GM21526 (cell line): ENCODE measurements around the gene SFT2D3.

ENCODE experiments used
- ATAC-seq: cut with Tn5 transposase; IDR thresholded peaks from one replicate; pipeline ENCODE4 v1.9.1; 2021; ENCODE audit warnings: moderate library complexity; ENCODE audit not compliant: unreplicated experiment, low FRiP score

Gene SFT2D3

DNA sequence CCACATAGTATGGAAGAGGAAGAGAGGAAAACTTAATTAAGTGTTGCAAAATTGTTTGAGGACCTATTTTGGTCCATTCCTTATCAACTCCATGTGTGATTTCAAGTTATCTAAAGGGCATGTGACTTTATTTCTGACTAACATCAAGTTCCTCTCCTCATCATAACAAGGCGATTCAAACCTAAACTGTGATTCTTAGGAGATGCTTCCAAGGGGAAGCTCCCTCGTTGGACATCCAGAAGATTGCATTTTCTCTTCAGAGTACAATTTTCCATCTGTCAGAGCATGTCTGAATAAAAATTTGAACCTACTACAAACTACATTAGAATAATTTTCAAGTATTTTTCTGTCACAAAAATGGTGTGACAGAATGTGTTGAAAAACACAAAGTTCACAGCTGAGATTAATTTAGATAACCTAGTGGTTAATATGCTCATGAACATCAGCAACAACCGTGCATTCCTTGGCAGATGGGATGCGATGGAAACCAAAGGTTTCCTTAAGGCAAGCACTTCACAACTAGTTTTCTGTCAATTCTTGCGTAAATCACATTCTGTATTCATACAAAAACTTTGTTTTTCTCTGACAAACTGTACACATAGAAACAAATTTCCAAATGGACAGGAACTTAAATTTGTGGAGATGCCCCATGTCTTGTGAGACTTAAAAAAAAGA, 4.2 kb downstream of the SFT2D3 start:
- no peak for ATAC-seq

DNA sequence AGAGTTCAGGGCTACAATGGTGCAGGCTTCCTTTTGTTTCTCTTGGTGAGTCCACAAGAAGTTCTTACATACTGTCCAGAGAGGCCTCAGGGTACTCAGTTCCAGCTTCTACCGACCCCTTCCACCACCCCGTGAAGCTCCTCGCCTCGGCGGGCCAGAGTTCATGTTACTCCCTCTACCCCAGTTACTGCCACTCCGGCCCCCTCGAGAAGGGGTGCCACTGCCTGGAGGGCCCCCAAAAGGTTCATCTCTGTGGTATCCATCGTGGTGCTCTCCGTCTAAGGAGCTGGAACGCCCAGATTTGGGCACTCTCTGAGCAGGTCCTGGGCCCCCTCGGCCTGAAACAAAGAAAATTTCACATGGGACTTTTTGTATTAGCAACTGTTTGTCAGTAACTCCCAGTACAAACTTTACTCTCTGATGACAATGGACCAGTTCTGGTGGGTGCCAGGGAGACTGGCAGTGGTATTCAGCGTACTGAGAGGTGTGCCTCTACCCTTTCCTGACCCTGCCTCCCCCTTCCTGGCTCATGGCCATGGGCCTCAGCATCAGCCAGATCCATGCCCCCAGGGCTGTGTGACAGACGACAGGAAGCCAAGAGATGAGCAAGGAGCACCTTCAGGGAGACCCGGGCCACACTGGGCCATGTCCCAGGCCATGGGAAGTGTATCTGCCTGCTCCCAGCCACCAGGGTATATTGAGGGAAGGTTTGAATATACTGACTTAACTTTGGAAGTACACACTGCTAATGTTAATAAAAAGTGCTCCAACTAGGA, 5.1 kb downstream of the SFT2D3 start:
- ATAC-seq: no peak

DNA sequence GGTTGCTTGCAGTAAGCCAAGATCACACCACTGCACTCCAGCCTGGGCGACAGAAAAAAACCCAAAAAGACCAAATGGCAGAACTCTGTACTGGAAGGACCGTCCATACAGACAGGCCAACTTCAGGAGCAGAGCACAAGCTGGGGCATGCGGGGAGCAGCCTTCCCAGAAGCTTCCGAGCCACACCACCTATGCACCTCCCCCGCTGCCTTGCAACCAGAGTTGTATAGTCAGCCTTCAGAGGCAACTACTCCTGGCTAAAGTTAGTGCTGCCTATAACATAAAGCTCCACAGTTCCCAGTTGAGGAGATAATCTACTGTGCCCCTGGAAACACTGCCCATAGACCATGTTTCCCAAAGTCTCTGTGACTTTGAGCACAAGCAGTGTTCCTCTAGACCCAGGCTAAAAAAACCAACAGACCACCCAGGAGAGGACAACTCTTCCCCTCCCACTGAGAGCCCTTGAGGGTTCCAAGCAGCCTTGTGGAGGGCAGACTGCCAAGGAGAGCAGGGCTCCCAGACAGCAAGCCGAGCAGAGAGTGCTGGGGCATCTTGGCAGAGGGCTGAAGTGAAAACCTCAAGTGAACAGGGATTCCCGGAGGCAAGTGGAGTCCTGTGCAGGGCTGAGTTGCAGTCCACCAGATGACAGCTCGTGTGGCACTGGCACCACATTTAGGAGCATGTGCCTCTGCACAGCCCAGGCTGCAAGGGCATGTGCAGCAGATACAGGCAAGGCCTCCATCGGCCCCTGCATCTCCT, 6.8 kb downstream of the SFT2D3 start:
- ATAC-seq: no peak

DNA sequence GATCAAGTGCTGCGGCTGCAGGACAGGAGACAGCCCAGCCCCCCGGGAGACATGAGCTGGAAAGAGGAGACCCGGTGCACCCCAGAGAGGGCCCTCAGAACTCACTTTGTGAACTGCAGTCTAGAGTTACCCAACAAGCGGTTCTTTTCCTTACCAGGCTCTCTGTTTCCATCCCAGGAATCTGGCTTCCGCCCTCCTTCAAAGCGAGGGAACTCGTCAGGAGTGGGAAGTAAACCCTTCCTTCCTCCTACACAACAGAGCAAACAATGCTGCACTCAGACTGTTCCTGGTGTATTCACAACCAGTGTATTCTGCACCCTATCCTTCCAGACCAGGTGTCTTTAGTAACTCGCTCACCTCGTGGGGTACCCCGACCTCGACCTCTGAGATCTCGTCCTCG, 8.0 kb downstream of the SFT2D3 start:
- ATAC-seq: no peak

DNA sequence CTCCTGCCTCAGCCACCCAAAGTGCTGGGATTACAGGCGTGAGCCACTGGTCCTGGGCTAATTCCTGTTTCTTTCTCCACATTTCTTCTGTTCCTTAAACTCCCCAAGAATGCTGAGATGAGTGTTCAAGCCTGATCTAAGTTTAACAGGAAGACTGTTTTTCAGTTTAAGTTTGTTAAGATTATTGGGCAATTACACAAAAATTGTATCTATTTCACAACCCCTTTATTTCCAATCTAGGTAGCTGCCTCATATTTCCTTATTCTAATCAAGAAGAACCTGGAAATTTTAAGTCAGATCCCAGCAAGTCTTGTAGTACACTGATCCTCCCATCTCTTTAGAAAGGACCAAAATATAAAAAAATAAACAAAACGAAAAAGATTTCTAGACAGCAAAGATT, 11.7 kb downstream of the SFT2D3 start:
- ATAC-seq: no peak

DNA sequence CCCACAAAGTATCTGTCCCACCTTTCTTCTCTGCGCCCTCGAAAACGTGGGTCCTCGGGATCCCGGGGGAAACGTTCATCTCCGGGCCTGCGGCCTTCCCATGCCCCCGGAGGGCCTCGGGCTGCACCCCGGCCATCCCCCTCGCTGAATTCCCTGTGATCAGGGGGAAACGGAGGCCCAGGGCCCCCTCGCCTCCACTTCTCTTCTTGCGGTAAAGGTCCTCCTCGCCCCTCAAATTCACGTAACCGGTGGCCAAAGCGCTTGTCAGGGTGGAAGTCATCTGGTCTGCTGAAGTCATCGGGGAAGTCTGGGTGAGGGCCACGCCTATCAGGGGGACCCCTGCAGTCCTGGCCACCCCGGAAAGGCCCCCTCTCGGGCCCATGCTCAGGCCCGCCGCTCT, 12.3 kb downstream of the SFT2D3 start:
- ATAC-seq: no peak

DNA sequence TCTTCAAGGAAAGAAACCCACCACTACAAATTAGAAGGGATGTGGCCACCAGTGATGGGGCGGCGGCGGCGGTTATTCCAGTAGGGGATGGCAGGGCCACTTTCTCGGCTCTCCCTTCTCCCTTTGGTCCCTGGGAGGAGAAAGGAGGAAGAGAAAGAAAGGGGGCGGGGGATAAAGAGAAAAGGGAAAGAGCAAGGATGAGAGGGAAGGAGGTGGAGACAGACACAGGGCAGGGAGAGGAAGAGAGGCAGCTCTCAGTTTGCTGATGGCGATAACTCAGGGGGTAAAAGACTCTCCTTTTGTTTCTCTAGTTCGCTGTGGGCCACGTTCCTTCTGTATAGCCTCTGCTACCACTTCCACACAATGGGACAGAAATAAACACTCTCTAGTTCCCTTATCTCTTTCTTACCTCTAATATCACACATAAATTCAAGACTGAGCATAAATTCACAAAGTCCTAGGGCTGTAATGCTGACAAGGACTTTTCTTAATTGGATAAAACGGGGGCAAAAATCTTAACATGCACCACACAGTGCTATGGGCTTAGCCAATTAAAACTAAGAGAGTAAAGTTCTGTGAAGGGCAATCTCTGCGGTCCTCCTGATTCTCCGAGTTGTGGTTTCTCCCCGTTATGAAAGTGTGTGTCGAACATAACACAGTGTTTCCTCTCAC, 14.6 kb downstream of the SFT2D3 start:
- ATAC-seq: no peak

DNA sequence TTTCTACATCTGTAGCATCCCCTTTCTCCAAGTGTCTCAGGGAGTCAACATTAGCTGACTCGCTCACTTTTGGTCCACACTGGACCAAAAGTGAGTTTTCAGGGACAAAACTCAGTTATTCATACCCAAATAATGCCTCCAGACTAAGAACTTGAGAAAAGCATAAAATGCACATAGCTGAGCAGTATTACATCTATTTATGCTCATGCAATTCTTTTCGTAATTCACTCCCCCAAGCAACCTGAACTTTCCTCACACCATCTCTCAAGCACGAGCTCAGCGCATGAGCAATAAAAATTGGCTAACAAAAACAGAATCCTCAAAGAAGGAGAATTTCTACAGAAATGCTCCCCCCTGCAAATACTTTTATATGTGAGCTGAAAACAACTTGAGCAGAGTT, 17.0 kb downstream of the SFT2D3 start:
- ATAC-seq: no peak

DNA sequence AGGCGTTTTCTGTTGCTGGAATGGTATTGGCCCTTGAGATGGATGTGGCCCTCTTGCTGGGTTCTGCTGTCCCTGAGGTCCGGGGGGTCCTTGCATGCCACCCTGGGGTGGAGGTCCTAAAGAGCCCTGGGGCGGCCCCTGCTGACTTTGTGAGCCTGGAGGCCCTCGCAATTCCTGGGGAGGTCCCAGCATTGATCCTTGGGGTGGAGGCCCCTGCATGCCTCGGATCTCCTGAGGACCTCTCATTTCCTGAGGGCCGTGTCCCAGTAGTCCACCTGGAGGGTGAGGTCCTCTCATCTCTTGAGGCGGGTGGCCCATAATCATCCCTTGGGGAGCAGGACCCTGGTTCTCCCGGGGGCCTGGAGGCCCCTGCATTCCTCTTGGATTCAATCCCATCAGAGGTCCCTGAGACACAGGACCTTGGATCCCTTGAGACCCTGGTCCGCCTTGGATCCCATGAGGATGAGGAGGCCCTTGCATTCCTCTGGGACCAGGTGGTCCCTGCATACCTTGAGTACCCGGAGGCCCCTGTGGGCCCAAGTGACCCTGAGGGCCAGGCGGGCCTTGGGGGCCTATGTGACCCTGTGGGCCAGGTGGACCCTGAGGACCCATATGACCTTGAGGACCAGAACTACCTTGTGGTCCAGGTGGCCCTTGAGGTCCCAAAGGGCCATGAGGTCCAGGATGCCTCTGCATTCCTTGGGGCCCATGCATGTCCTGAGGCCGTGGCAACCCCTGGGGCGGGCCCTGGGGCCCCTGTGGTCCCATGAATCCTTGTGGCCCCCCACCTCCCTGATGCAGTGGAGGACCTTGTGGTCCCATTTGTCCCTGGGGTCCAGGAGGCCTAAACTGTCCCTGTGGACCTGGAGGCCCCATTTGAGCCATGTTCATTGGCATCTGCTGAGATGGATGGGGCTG, 18.3 kb downstream of the SFT2D3 start:
- no peak for ATAC-seq

DNA sequence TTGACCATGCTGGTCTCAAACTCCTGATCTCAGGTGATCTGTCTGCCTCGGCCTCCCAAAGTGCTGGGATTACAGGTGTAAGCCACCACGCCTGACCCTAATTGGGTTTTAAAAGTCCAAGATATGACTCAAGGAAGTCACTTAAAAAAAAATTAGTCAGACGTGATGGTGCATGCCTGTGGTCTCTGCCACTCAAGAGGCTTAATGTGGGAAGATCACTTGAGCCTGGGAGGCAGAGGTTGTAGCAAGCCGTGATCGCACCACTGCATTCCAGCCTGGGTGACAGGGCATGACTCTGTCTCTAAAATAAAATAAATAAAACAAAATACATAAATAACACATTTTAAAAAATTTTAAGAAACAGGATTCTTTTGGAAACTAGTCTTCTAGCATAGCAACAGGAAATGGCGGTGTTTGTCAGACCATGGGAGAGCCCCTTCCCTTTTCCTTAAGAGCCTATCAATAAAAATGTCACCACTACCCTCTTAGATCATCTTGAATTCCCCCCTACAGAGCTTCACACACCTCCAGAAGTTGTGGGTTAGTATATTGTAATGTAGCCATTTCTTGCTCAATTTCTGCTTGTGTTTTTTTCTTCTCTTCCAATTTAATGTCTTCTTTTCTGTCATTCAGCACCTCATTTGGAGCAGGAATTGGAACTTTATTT, 20.1 kb downstream of the SFT2D3 start:
- ATAC-seq: no peak

DNA sequence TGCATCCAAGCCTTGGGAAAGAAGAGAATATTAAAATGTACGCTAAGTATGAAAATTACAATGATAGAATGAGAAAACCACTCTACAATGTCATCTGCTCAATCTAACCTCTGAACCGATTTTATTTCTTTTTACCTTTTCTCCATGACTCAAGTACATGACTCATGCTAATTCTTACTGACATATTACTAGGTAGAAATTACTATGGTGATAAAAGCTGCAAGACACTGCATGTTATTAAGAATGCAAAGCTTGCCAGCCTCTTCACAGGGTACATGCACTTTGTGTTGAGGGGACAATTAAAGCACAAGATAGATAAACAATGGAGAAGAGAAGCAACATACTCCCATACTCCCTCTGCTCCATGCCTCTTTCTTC, 20.7 kb downstream of the SFT2D3 start:
- no peak for ATAC-seq

DNA sequence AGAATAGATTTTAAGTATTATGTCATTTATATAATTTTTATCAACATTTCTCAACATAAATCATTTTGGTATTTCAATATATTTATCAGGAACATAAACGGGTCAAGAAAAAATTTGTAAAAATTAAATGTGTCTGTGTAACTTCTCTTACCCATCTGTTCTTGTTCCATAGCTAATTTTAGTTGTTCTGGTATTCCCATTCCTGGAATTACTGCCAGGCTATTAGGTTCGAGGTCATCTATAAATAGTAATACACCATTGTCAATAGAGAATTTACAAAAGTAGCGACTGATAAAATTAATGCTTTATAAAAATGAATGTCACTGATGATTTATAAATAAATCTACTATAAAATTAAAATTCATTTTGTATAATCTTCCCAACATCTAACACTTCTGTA, 21.5 kb downstream of the SFT2D3 start:
- no peak for ATAC-seq

DNA sequence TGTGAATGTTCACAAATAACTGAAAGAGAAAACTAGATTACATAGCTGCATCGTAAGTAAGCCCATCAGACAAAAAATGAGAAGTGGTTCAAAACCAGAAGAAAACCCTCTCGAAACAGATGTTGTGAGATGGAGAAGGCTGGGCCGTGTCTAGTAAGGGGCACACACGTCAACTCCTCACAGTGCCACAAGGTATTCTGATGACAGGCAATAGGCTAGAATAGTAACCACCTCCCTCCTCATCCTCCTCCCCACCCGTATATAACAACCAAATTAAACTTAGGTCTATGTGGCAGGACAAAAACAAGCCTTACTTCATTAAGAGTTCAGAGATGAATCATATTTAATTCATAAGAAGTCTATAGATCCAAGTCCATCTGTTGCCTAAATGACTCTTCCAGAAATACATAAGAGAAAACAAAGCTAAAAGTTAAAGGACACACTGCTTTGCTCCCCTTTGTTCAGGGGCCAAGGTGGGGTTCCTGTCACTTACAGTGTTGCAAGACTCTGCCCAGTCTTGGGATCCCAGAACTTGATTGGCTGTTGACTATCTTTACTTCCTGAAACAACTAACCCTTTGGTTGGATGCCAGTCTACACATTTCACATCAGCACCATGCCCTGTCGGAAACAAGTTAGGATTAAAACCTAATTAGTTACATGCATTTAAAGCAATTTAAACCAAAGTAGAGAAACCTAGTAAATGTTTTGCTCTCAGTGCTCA, 25.0 kb downstream of the SFT2D3 start:
- ATAC-seq: no peak

DNA sequence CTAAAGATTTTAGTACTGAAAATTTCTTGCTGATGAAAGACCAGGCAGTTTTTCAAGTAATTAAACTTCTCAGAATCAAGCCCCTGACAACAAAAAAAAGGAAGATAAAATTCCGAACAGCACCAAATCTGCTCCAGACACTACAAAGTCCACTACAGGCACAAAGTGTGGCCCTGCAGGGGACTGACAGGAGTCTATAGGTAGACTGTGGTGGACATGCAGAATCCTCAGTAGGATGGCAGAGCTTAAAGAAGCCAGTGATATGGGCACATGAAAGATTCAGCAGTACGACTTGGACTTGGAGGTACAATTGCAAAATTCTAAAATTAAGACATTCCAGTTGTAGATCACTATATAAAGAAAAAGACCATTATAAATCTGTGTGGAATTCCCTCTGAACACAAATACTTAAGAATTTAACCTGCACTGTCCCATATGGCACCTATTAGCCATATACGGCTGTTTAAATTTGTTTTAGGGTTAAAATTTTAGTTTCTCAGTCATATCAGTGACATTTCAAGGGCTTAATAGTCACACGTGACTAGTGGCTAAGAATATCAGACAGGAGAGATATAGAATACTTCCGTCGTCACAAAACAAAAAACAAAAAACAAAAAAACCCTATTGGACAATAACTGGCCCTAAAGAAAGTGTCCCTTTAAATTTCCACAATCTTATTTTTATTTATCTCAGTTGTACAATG, 32.0 kb downstream of the SFT2D3 start:
- no peak for ATAC-seq

DNA sequence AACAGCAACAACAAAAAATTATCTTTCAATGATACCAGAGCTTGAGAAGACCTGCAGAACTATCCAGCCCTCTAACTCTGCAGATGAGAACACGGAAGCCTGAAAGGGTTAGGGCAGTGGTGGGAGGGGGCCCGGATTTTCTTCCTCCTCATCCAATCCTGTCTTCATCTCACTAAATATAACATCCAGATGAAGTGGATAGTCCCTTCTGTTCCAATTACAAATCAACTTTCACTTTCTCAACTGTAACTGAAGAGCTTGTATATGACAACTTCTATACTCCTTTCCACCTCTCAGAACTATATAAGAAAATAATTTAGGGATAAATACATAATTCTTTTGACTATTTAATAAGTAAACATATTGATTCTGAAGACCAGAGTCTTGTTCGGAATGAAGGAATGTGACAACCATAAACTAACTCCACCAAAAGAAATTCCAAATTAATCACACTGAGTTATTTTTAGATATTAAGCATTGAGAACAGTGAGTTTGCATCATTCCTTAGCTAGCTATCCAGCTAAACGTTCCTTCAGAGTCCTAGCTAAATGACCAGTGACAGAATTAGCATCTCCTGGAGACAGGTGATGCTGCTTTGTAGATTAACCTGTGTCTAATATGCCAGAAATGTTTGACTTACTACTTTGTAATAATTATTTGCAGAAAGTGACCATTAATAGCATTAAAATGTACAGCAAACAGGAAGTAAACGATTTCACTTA, 32.7 kb downstream of the SFT2D3 start:
- no peak for ATAC-seq

DNA sequence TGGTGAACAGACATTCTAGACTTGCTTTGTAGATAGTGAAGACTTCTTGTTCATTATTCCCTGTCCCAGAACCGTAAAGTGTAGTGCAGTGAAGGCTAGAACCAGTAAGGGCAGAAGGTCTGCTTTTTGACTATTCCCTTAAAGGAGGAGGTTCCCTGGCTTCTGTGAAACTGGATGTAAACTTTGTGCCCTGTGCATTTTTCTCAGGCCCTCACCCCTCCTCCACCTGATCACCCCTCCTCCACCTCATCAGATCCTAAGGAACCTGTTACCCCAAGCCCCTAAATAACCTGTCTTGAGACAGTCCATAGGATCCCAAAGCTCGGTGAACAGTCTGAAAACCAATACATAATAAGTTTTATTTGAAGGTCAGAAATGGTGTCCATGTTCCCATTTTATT, 33.7 kb downstream of the SFT2D3 start:
- ATAC-seq: no peak

DNA sequence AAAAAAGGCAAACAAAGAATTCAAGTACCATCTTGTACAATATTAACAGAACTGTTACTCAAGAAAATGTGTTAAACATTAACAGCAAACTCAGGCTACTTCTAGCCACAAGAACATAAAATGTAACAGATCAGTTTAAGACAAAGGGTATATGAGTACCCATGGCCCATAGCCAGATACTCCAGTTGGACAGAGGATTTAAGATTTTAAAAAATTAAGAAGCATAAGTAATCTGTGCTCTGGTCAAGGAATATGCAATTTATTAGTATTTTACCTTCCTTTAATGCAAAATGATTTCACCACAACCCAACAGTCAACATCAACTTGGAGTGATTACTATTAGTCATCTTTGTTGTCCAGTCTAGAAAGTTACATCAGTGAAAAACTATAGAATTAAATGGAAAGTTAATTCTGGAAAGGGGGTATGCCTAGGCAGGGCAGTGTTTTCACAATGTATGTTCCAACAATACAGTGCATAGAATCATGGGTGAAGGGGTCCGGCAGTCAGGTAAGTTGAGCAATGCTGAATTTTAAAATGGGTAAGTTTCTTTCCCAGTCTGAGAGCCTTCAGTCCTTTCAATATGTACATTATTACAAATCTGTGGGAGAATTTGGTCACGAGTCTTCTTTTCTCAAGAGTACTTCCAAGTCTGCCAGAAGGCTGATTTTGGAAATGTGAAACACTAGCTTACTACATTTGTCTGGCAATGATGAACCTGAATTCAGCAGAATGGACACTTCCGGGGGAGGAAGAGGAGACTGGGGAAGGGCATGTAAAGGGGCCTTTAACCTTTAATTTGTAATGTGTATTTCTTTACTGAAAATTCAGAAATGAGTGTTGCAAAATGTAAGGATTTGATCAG, 34.5 kb downstream of the SFT2D3 start:
- no peak for ATAC-seq
